ENCODE data around the gene BRPF3.

The BRPF3 gene

DNA sequence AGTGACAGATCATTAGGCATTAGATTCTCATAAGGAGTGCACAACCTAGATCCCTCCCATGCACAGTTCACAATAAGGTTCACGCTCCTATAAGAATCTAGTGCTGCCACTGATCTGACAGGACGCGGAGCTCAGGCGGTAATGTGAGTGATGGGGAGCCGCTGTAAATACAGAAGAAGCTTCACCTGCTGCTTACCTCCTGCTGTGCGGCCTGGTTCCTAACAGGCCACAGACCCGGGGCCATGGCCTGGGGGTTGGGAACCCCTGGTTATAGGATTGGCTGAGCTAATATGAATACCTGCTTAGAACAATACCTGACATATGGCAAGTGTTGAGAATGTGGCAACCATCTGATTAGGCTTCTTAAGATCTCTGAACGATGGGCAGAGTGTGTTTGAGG is 75.7 kb downstream of the BRPF3 start:
- DNase-seq = no peak

DNA sequence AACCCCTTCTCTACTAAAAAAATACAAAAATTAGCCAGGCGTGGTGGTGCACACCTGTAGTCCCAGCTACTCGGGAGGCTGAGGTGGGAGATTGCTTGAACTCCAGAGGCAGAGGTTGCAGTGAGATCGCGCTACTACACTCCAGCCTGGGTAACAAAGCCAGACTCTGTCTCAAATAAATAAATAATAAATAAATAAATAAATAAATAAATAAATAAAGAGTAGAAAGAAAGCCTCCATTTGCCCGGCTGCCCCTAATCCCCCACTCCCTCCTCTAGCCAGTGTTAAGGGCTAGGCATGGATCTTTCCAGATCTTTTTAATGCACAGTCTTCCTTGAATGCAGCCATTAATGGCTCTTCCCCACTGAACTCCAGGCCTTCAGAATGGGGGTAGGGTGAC is 76.5 kb downstream of the BRPF3 start:
- no peak for DNase-seq

DNA sequence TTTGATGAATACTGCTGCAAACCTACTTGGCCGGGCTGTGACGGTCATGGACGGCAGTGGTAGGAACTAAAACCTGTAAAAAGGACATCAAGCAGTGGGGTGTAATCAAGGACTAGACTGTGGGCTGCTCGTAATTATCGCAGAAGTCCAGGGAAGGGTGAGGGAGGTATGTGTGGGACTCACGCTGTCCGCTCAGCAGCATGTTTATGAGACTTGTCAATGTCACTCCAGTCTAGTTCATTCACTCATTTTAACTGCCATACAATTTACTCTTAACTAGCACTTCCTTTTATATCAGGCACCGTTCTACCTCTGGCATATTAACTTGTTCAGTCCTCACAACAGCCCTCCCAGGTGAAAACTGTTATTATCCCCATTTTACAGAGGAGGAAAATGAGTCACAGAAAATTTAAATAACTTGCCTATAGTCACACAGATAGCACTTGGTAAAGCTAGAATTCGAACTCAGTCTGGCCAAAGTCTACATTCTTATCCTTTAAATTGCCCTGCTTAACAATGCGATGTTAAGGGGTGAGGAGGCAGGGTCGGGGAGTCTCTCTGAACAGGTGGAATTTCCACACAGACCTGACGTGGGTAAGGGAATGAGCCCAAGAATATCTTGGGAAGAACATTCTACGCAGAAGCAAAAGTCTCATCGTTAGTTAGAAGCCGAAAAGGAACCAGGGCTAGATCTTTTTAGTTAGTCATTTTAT is 77.4 kb downstream of the BRPF3 start:
- no peak for DNase-seq

DNA sequence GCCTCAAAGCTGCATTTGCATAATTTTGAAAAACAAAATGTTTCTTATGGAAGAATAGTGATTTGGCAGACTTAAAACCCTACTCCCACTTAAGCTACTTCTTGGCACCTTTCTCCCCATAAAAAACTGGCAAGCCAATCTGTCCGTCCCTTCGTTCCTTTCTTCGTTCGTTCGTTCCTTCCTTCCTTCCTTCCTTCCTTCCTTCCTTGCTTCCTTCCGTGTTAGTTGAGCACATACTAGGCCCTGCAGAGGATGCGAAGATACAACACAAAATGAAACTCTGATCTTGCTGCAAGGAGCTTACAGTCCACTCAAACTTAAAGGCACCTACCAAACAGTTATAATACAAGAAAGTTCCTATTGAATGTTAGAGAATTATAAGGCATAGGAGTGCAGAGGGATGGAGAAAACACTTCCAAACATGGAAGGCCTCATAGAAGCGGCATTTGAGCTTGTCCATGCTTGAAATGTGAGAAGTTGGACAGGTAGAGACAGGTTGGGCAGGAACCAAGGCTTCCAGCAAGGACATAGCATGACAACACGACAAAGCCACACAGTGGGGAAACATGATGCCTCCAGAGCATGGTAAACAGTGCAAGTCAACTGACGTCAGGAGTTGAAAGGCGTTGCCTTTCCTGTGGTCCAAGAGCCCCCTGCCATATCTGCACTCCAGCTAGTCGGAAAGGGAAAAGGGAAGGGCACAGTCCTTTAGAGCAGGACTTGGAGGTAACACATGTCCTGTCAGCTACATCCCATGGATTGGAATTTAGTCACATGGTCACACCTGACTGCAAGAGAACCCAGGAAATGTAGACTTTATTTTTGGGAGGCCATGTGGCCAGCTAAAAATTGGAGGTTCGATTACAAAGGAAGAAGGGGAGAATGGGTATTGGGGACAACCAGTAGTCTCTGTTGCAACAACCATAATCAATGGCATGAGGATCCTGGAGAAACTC is 80.3 kb downstream of the BRPF3 start:
- no peak for DNase-seq

DNA sequence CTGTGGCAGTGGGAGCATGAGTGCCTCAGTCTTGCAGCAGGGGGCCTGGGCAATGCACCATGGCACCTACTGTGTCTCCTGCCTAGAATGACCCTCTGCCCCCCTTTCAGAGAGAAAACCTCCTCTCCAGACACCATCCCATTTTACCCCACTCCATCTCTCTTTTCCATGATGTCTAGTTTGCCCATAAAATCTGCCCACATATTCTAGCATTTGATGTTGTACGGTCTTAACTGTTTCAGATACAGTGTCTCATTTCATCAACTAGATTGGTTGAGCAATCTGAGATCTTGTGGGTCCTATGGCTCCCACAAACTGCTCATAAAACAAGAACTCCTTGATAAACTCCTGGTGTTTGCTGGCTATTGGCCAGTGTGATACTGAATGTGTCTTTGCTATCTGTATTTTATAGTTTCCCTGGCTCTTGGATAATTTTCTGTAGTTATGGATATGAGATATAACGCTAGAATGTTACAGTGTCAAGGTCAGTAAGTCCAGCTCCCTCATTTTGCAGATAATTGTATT is 81.5 kb downstream of the BRPF3 start:
- DNase-seq = no peak

DNA sequence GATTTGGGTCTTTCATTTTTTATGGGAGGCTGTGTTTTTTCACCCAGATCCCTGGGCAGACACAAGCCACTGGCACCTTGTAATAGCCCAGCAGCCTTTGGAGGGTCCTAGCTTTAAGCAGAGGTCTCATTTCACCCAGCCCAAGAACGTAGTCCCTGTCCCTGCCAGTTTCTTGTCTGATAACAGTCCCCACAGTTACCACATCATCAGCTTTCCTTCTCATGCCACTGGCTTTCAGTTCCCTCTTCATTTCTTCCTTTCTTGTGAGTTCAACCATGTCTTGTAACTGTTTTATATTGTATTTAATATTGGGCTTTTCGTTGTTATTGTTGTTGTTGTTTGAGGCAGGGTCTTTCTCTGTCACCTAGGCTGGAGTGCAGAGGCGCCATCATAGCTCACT is 83.9 kb downstream of the BRPF3 start:
- no peak for DNase-seq

DNA sequence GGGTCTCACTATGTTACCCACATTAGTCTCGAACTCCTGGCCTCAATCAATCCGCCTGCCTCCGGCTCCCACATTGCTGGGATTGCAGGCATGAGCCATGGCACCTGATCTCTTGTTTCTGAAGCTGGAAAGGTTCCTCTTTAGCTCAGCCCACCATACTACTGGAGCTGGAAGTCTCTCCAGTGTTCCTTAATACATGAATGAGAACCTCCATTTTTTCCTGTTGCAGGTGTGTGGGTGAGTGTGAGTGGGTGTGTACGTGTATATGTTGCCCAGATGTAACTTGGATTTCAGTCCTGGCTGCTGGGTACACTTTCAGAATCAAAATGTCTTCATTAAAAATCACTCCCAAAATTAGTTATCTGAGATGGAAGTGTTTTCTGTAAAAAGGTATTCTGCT is 84.4 kb downstream of the BRPF3 start:
- DNase-seq = no peak
